ENCODE measurements around the gene RPL29.

The RPL29 gene

DNA sequence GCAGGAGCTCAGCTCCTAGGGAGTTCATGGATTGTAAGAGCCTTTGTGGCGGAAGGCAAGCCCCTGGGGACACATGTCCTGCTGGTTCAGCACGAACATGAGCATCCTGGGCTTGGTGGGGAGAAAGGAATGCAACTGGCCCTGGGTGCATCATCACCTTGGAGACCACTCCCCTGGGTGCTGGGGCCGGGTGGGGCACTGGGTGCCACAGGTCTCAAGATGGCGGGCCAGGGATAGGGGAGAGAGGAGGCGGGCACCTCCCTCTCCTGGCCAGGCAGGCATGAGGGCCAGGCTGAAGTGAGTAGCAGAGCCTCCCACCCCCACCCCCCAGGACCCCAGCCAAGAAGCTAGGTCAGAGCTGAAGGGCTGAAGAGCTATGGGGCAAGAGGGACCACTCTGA is 29.2 kb downstream of the RPL29 start:
- DNase-seq (ENCODE audit: extremely low spot score) = no peak
- ChIA-PET POLR2A (interaction anchor here (0.6 kb wide), 1 partner anchor 184 kb away, joined by 3 read pairs; no protein-coding TSS in a partner anchor), CTCF (interaction anchor here (1.5 to 6.0 kb wide), 3 partner anchors 8 to 24 kb away, joined by 3 to 43 read pairs (median 40); partner anchors contain the start of genes ABHD14A, ABHD14B, ACY1 and PARP3)
- TF ChIP-seq, protein P1, sequence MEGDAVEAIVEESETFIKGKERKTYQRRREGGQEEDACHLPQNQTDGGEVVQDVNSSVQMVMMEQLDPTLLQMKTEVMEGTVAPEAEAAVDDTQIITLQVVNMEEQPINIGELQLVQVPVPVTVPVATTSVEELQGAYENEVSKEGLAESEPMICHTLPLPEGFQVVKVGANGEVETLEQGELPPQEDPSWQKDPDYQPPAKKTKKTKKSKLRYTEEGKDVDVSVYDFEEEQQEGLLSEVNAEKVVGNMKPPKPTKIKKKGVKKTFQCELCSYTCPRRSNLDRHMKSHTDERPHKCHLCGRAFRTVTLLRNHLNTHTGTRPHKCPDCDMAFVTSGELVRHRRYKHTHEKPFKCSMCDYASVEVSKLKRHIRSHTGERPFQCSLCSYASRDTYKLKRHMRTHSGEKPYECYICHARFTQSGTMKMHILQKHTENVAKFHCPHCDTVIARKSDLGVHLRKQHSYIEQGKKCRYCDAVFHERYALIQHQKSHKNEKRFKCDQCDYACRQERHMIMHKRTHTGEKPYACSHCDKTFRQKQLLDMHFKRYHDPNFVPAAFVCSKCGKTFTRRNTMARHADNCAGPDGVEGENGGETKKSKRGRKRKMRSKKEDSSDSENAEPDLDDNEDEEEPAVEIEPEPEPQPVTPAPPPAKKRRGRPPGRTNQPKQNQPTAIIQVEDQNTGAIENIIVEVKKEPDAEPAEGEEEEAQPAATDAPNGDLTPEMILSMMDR (IDR thresholded peaks at IDR 0.05; ENCODE audit: control extremely low read depth, extremely low read depth, low read depth, missing control alignments) = no peak

DNA sequence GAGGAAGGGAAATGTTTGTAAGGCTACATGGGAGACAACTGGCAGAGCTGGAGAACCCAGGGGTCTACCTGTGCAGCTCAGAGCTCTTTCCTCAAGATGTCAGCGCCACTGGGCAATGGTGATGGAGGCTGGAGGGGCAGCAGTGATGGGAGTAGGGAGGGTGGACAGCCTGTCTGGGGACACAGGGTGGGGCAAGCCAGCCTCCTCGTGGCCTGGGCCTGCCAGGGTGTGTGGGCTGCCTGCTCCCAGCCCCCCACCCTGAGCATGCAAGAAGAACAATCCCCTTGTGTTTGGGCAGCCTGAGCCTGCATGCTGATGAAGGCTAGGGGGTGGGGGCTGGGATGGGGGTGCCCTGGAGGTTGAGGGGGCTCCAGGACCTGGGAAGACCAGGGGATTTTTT is 29.7 kb downstream of the RPL29 start:
- ChIA-PET POLR2A (no interaction called here), CTCF (interaction anchor here (0.8 to 6.0 kb wide), 7 partner anchors 8 to 24 kb away, joined by 3 to 43 read pairs (median 4); partner anchors contain the start of genes ABHD14A, ABHD14B, ACY1 and GPR62)
- TF ChIP-seq, protein P1 (IDR thresholded peaks at IDR 0.05; ENCODE audit: control extremely low read depth, extremely low read depth, low read depth, missing control alignments) = no peak
- no peak for DNase-seq (ENCODE audit: extremely low spot score)

DNA sequence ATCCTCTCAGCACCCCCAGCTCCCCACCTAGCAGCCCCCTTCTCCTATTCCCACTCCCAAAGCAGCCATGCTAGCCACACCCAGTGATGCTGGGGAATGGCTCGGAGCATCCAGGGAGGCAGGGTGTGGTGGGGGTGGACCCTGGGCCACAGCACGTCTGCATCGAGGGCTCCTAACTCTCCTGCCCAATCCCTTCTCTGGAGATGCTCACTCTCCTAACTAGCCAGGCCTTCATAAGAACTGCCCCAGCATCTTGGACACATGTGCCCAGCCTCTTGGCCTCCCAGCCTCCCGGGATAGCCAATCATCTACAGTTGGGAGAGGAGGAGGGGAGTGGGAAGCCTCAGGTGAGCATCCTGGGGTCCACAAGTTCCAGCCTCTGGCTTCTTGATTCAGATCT is 31.2 kb downstream of the RPL29 start:
- CTCF ChIA-PET = interaction anchor here (1.1 to 5.9 kb wide), 6 partner anchors 10 to 37 kb away, joined by 3 to 43 read pairs (median 4); partner anchors contain the start of genes ABHD14A, ABHD14B, GPR62 and PARP3

GRCh38 chr3:51963951-51964451 is 31.7 kb downstream of the RPL29 start:
- CTCF ChIA-PET = interaction anchor here (1.1 to 5.9 kb wide), 4 partner anchors 10 to 37 kb away, joined by 3 to 43 read pairs (median 15); partner anchors contain the start of genes ABHD14A, ABHD14B, PARP3 and RRP9
- TF ChIP-seq, protein P1 (IDR thresholded peaks at IDR 0.05; ENCODE audit: control extremely low read depth, extremely low read depth, low read depth, missing control alignments) = no peak
- POLR2A ChIA-PET = no interaction called here
- DNase-seq (ENCODE audit: extremely low spot score) = no peak

More for the DNA sequence above, 31.2 kb downstream of the RPL29 start:
- POLR2A ChIA-PET = no interaction called here
- DNase-seq (ENCODE audit: extremely low spot score) = no peak
- TF ChIP-seq, protein P1 (IDR thresholded peaks at IDR 0.05; ENCODE audit: control extremely low read depth, extremely low read depth, low read depth, missing control alignments) = no peak

DNA sequence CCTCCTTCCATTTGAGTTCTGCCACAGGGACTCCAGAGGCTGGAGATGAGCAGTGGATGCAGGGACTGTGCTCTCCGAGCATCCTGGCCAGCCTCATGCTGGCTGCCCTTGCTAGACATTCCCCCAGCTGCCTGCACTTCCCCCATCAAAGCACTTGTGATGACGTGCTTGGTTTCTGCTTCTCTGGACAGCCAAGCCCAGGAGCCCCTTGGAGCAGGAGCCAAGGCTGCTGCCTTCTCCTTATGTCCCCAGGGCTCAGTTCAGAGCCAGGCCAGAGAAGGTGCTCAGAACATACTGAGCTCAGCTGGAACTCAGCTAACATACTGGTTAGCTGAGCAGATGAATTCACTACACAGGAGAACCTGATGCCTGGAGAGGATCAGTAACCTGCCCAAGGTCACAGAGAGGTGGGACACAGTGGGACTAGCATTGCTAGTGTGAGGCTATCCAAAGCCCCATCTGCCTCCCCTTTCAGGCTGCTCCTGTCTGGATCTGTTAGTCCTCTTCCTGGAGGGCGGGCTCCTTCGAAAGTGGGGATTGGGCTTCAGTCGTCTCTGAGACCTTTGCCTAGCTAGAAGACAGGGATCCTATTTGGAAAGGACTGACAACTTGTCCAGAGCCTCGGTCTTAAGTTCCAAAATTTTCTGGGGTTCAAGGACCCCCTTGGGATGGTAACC is 32.7 kb downstream of the RPL29 start:
- ChIA-PET POLR2A (interaction anchor here (0.7 kb wide), 1 partner anchor 589 kb away, joined by 5 read pairs; no protein-coding TSS in a partner anchor), CTCF (interaction anchor here (1.0 to 5.9 kb wide), 8 partner anchors 9 to 91 kb away, joined by 3 to 43 read pairs (median 3); partner anchors contain the start of genes ABHD14A, ABHD14B, PARP3 and RRP9)
- no peak for DNase-seq (ENCODE audit: extremely low spot score)
- TF ChIP-seq, protein P1 (IDR thresholded peaks at IDR 0.05; ENCODE audit: control extremely low read depth, extremely low read depth, low read depth, missing control alignments) = no peak
